ENCODE results near the gene ZNF578. TPM values are rescaled to one million over a fixed set of nuclear protein-coding genes. Genes with fewer than 3 reads are reported as not detected.
A peak's percentile ranks its signal among the peaks of the same experiment; 100 is the strongest.
"Not testable (repeated sequence)": the region's sequence is repeated elsewhere in the genome, so short reads cannot be mapped to it uniquely, and the experiment has no call there.

The ZNF578 gene
- total RNA-seq, 6 donors from 2014 or later, result 0.83 to 2.4 (median 1.0) TPM; not detected in 1

- H3K27me3 ChIP-seq, result no peaks in the 10 kb centered on the region
- peaks cover 1 to 7% (median 6%) of the 10 kb centered on the region in 4 donors for H3K4me1 ChIP-seq
- H3K9me3 ChIP-seq, result peaks cover 0 to 8% (median 4%) of the 10 kb centered on the region in 4 donors
- H3K27ac ChIP-seq, result no peak overlapping the region
- H3K36me3 ChIP-seq, result peaks cover 2 to 13% (median 4%) of the 10 kb centered on the region in 4 donors
- H3K4me3 ChIP-seq, result no peak overlapping the region
- no peak for ATAC-seq (ENCODE audit: low FRiP score in 2 of 2)
- TF ChIP-seq EP300 (IDR thresholded peaks at IDR 0.05) (peak in 1 of 4 donors; percentile 14), POLR2AphosphoS5 (IDR thresholded peaks at IDR 0.05) (no peak)
- peak in 1 of 2 donors; percentile 42 for DNase-seq
- WGBS, 2 donors, result 56 to 65% methylated on average over 4 to 5 of the region's 5 CpGs
These were observed 80.5 kb downstream of the ZNF578 start for GRCh38 chr19:52533901-52534300.

GRCh38 chr19:52535385-52535770 lies 82.0 kb downstream of the ZNF578 start:
- peaks cover 0 to 16% (median 7%) of the 10 kb centered on the region in 4 donors for H3K9me3 ChIP-seq
- H3K27ac ChIP-seq, result peak overlapping the region; percentile 69 to 80 (median 78)
- peaks cover 2 to 17% (median 4%) of the 10 kb centered on the region in 4 donors for H3K36me3 ChIP-seq
- H3K4me3 ChIP-seq, result peak overlapping the region; percentile 41 to 61 (median 58)
- H3K4me1 ChIP-seq; ATAC-seq (ENCODE audit: low FRiP score in 2 of 2); H3K27me3 ChIP-seq: not testable (repeated sequence)
- WGBS, 2 donors, result 8 to 12% methylated on average over 9 to 15 of the region's 15 CpGs
- peak in 1 of 2 donors; percentile 50 for DNase-seq

GRCh38 chr19:52535771-52536447 lies 82.6 kb downstream of the ZNF578 start:
- H3K27me3 ChIP-seq, result no peaks in the 10 kb centered on the region
- H3K36me3 ChIP-seq, result peaks cover 2 to 17% (median 4%) of the 10 kb centered on the region in 4 donors
- peaks cover 0 to 21% (median 10%) of the 10 kb centered on the region in 4 donors for H3K9me3 ChIP-seq
- TF ChIP-seq, protein P1, sequence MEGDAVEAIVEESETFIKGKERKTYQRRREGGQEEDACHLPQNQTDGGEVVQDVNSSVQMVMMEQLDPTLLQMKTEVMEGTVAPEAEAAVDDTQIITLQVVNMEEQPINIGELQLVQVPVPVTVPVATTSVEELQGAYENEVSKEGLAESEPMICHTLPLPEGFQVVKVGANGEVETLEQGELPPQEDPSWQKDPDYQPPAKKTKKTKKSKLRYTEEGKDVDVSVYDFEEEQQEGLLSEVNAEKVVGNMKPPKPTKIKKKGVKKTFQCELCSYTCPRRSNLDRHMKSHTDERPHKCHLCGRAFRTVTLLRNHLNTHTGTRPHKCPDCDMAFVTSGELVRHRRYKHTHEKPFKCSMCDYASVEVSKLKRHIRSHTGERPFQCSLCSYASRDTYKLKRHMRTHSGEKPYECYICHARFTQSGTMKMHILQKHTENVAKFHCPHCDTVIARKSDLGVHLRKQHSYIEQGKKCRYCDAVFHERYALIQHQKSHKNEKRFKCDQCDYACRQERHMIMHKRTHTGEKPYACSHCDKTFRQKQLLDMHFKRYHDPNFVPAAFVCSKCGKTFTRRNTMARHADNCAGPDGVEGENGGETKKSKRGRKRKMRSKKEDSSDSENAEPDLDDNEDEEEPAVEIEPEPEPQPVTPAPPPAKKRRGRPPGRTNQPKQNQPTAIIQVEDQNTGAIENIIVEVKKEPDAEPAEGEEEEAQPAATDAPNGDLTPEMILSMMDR (IDR thresholded peaks at IDR 0.05), result peak in 3 of 6 experiments; percentile 11 to 27 (median 15)
- TF ChIP-seq POLR2A (IDR thresholded peaks at IDR 0.05), result peak in 2 of 4 donors; percentile 22 to 45
- TF ChIP-seq EP300 (IDR thresholded peaks at IDR 0.05), result no peak
- TF ChIP-seq POLR2AphosphoS5 (IDR thresholded peaks at IDR 0.05), result peak; percentile 40 to 53
- DNase-seq (peak; percentile 87 to 96), ATAC-seq (ENCODE audit: low FRiP score in 2 of 2) (peak; percentile 95 to 99)
- 16 to 21% methylated on average over 20 to 37 of the region's 50 CpGs for WGBS, 2 donors
- H3K4me1 ChIP-seq, result peaks cover 0 to 5% (median 4%) of the 10 kb centered on the region in 4 donors
- peak overlapping the region; percentile 41 to 61 (median 58) for H3K4me3 ChIP-seq
- peak overlapping the region; percentile 69 to 80 (median 78) for H3K27ac ChIP-seq

DNA sequence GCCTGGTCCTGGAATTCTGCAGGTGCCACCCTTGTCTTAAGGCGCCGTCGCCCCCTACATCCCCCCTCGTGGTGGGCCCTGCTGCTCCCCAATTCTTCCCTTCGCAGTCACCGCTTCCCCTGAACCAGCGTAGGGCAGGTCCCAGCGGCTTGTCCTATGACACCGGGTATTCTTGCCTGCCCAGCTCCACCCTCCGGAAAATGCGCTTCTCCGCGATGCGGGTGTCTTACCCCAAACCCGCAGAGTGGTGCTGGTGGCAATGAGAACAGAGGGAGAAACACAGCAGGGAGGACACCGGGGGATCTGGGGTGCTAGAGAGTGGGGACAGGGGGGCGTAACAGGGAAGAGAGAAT lies 83.1 kb downstream of the ZNF578 start:
- H3K36me3 ChIP-seq, result peaks cover 2 to 17% (median 4%) of the 10 kb centered on the region in 4 donors
- H3K27me3 ChIP-seq, result no peaks in the 10 kb centered on the region
- DNase-seq (peak in 1 of 2 donors; percentile 22), ATAC-seq (ENCODE audit: low FRiP score in 2 of 2) (peak; percentile 44 to 49)
- peaks cover 0 to 24% (median 11%) of the 10 kb centered on the region in 4 donors for H3K9me3 ChIP-seq
- H3K4me1 ChIP-seq, result peaks cover 0 to 5% (median 4%) of the 10 kb centered on the region in 4 donors
- H3K4me3 ChIP-seq, result peak overlapping the region; percentile 25 to 61 (median 58)
- no peak for TF ChIP-seq EP300 (IDR thresholded peaks at IDR 0.05)
- peak overlapping the region; percentile 69 to 80 (median 78) for H3K27ac ChIP-seq
- WGBS, 2 donors, result 14 to 15% methylated on average over 16 of the region's 17 CpGs

DNA sequence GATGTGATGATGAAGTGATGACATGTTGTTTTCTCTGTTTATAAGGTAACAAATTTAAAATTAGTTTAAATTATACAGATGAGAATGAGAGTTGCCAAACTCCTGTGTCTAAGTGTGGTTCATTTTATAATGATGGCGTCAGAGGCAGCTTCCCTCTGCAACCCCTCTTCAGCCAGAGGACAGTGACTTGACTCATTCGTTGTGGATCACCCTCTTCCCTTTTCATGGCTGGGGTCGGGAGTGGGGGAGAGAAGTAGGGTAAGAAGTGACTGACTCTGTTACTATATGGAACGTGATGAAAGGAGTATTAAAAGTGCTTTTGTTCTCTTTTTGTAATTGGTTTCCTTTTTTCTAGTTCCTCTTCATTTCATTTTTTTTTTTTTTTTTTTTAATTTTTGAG lies 85.5 kb downstream of the ZNF578 start:
- not testable (repeated sequence) for H3K27me3 ChIP-seq; ATAC-seq (ENCODE audit: low FRiP score in 2 of 2); H3K27ac ChIP-seq; DNase-seq; H3K4me1 ChIP-seq; H3K4me3 ChIP-seq
- peaks cover 5 to 14% (median 9%) of the 10 kb centered on the region in 4 donors for H3K36me3 ChIP-seq
- peaks cover 0 to 38% (median 14%) of the 10 kb centered on the region in 4 donors for H3K9me3 ChIP-seq
- WGBS, 2 donors, result 61 to 66% methylated on average over 4 of the region's 4 CpGs

GRCh38 chr19:52541176-52541575 lies 87.8 kb downstream of the ZNF578 start:
- H3K27ac ChIP-seq; DNase-seq; ATAC-seq (ENCODE audit: low FRiP score in 2 of 2); H3K4me1 ChIP-seq; H3K27me3 ChIP-seq; H3K4me3 ChIP-seq: not testable (repeated sequence)
- Histone ChIP-seq H3K36me3 (peaks cover 12 to 34% (median 23%) of the 10 kb centered on the region in 4 donors), H3K9me3 (peaks cover 0 to 39% (median 18%) of the 10 kb centered on the region in 4 donors)
- WGBS, 2 donors, result 95 to 96% methylated on average over 5 of the region's 5 CpGs

DNA sequence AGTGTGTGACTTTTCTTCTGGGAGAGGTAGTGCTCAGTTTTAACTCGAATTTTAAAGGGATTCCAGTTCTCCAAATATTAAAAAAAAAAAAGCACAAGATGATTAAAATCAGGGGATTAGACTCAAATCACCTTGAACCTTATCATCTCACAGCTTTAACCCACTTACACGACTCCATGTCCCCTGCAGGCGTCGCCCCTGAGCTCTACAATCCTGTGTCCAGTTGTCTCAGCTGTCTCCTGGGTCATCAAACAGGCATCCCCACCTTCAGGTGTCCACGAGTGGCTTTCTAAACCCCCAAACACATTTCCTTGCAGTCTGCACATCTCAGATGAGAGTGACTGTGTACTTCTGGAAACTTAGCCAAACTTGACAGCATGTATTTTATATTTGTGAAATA lies 88.3 kb downstream of the ZNF578 start:
- no peak overlapping the region for H3K4me3 ChIP-seq
- TF ChIP-seq EP300 (IDR thresholded peaks at IDR 0.05) (no peak), POLR2A (IDR thresholded peaks at IDR 0.05) (no peak)
- TF ChIP-seq, protein P1 (IDR thresholded peaks at IDR 0.05), result no peak
- DNase-seq, result no peak
- H3K36me3 ChIP-seq, result peaks cover 12 to 38% (median 23%) of the 10 kb centered on the region in 4 donors
- H3K27ac ChIP-seq, result no peak overlapping the region
- no peak for ATAC-seq (ENCODE audit: low FRiP score in 2 of 2)
- H3K27me3 ChIP-seq, result no peaks in the 10 kb centered on the region
- peaks cover 0 to 7% (median 0%) of the 10 kb centered on the region in 4 donors for H3K4me1 ChIP-seq
- peaks cover 0 to 38% (median 18%) of the 10 kb centered on the region in 4 donors for H3K9me3 ChIP-seq
- WGBS, 2 donors, result 88 to 91% methylated on average over 5 of the region's 5 CpGs

DNA sequence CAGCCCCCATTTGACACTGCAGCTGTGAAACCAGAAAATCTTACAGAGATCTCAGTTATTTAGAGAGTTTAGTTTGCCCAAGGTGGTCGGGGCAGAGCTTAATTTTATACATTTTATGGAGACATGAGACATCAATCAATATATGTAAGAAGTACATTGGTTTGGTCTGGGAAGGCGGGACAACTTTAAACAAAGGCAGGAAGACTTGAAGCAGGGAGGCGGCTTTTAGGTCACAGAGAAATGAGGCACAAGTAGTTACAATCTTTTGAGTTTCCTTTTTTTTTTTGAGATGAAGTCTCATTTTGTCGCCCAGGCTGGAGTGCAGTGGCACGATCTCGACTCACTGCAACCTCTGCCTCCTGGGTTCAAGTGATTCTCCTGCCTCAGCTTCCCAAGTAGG lies 89.2 kb downstream of the ZNF578 start:
- Histone ChIP-seq H3K36me3 (peaks cover 16 to 47% (median 28%) of the 10 kb centered on the region in 4 donors), H3K9me3 (peaks cover 0 to 38% (median 20%) of the 10 kb centered on the region in 4 donors)
- H3K4me1 ChIP-seq; ATAC-seq (ENCODE audit: low FRiP score in 2 of 2); H3K27ac ChIP-seq; H3K27me3 ChIP-seq; DNase-seq; H3K4me3 ChIP-seq: not testable (repeated sequence)
- 67 to 76% methylated on average over 6 of the region's 6 CpGs for WGBS, 2 donors

All from upper lobe of left lung (tissue), 6 donors.